WTC11 (cell line): Measurements from ENCODE around the gene CCT3. TPM values are rescaled to one million over a fixed set of nuclear protein-coding genes. Genes with fewer than 3 reads are reported as not detected.

ENCODE experiments used
- ATAC-seq: fragments of 200-7000 bp; cut with Tn5 transposase; 2 replicates; pipeline ENCODE4 v1.10.0; 2021; ENCODE audit warnings: mild to moderate bottlenecking, moderate library complexity
- CTCF ChIA-PET: fragments of 300-600 bp; sonication (Branson Sonifier 250); formaldehyde crosslinking; loops from one replicate; lab custom pipeline; 2021; ENCODE audit warnings: antibody characterized with exemption; lab: Charles Lee
- POLR2A ChIA-PET: fragments of 350-600 bp; sonication (Branson Sonifier 250); formaldehyde crosslinking; loops from one replicate; lab custom pipeline; 2021; ENCODE audit warnings: antibody characterized with exemption; lab: Charles Lee
- DNase-seq: peaks from one replicate; pipeline ENCODE4 v3.0.0; 2021; ENCODE audit warnings: low spot score
- H3K27ac Mint-ChIP-seq: 2 replicates; pipeline ENCODE4 v1.8.0; 2021; ENCODE audit warnings: mixed read lengths
- H3K27me3 Mint-ChIP-seq: 2 replicates; pipeline ENCODE4 v1.8.0; 2021; ENCODE audit warnings: low read depth, mild to moderate bottlenecking, moderate library complexity, mixed read lengths
- H3K36me3 Mint-ChIP-seq: 2 replicates; pipeline ENCODE4 v1.8.0; 2021; ENCODE audit warnings: mixed read lengths
- H3K4me1 Mint-ChIP-seq: 2 replicates; pipeline ENCODE4 v1.8.0; 2022; ENCODE audit warnings: mixed read lengths
- H3K4me3 Mint-ChIP-seq: 2 replicates; pipeline ENCODE4 v1.8.0; 2021; ENCODE audit warnings: mild to moderate bottlenecking, moderate library complexity, mixed read lengths
- H3K9me3 Mint-ChIP-seq: 2 replicates; pipeline ENCODE4 v1.8.0; 2021; ENCODE audit warnings: mixed read lengths
- CREB1 ChIP-seq: sonication (generic); formaldehyde crosslinking; IDR thresholded peaks from 2 replicates; pipeline ENCODE4 v1.8.0; 2023; ENCODE audit warnings: mild to moderate bottlenecking, missing genetic modification reagents
- E2F1 ChIP-seq: sonication (generic); formaldehyde crosslinking; IDR thresholded peaks from 2 replicates; pipeline ENCODE4 v1.8.0; 2022; ENCODE audit warnings: mild to moderate bottlenecking, missing genetic modification reagents
- ELF4 ChIP-seq: sonication (generic); formaldehyde crosslinking; IDR thresholded peaks from 2 replicates; pipeline ENCODE4 v1.8.1; 2022; ENCODE audit warnings: low read depth, mild to moderate bottlenecking, moderate library complexity, missing genetic modification reagents
- FOXK1 ChIP-seq: sonication (generic); formaldehyde crosslinking; IDR thresholded peaks from 2 replicates; pipeline ENCODE4 v1.8.0; 2022; ENCODE audit warnings: mild to moderate bottlenecking, moderate library complexity, missing genetic modification reagents
- MYBL2 ChIP-seq: sonication (generic); formaldehyde crosslinking; IDR thresholded peaks from 2 replicates; pipeline ENCODE4 v1.8.1; 2023; ENCODE audit warnings: mild to moderate bottlenecking, moderate library complexity, missing genetic modification reagents
- NFE2L1 ChIP-seq: sonication (generic); formaldehyde crosslinking; IDR thresholded peaks from 2 replicates; pipeline ENCODE4 v1.8.1; 2023; ENCODE audit warnings: missing genetic modification reagents
- OVOL2 ChIP-seq: fragments of 250-450 bp; sonication (Bioruptor Pico); IDR thresholded peaks from 2 replicates; pipeline ENCODE4 v1.9.0; 2021; ENCODE audit warnings: mild to moderate bottlenecking, borderline replicate concordance
- PRDM15 ChIP-seq: sonication (generic); formaldehyde crosslinking; IDR thresholded peaks from 2 replicates; pipeline ENCODE4 v1.8.0; 2022; ENCODE audit warnings: missing genetic modification reagents
- SMAD3 ChIP-seq: sonication (generic); formaldehyde crosslinking; IDR thresholded peaks from 2 replicates; pipeline ENCODE4 v1.8.0; 2022; ENCODE audit warnings: missing genetic modification reagents, mild to moderate bottlenecking, borderline replicate concordance
- SOX15 ChIP-seq: fragments of 250-450 bp; sonication (Bioruptor Pico); IDR thresholded peaks from 2 replicates; pipeline ENCODE4 v1.9.0; 2021; ENCODE audit warnings: mild to moderate bottlenecking
- TEAD1 ChIP-seq: sonication (generic); formaldehyde crosslinking; IDR thresholded peaks from 2 replicates; pipeline ENCODE4 v1.8.0; 2022; ENCODE audit warnings: mild to moderate bottlenecking, missing genetic modification reagents
- TP53 ChIP-seq: sonication (generic); formaldehyde crosslinking; IDR thresholded peaks from 2 replicates; pipeline ENCODE4 v1.8.1; 2023; ENCODE audit warnings: mild to moderate bottlenecking, missing genetic modification reagents
- ZNF671 ChIP-seq: fragments of 250-450 bp; sonication (Bioruptor Pico); IDR thresholded peaks from 2 replicates; pipeline ENCODE4 v1.8.0; 2021; ENCODE audit warnings: mild to moderate bottlenecking
- total RNA-seq: library from RNA; stranded (reverse); gene quantifications from 3 replicates; pipeline ENCODE4 v1.2.3, GENCODE V29; 2021
- TF ChIP-seq, protein P1 (sequence below): sonication (generic); formaldehyde crosslinking; IDR thresholded peaks from 2 replicates; pipeline ENCODE4 v1.8.1; 2022; ENCODE audit warnings: mild to moderate bottlenecking, missing genetic modification reagents, moderate library complexity, borderline replicate concordance
- TF ChIP-seq, protein P2 (sequence below): sonication (generic); formaldehyde crosslinking; IDR thresholded peaks from 2 replicates; pipeline ENCODE4 v1.8.1; 2022; ENCODE audit warnings: low read depth, mild to moderate bottlenecking, moderate library complexity, missing genetic modification reagents, borderline replicate concordance
- TF ChIP-seq, protein P3 (sequence below): fragments of 200-600 bp; IDR thresholded peaks from 2 replicates; pipeline ENCODE4 v1.8.0; 2022; ENCODE audit warnings: antibody characterized with exemption
- TF ChIP-seq, protein P4 (sequence below): fragments of 250-450 bp; sonication (Bioruptor Pico); IDR thresholded peaks from 2 replicates; pipeline ENCODE4 v1.9.0; 2021; ENCODE audit warnings: mild to moderate bottlenecking

Gene CCT3
- total RNA-seq, 1 experiment from 2014 or later: 479 TPM

DNA sequence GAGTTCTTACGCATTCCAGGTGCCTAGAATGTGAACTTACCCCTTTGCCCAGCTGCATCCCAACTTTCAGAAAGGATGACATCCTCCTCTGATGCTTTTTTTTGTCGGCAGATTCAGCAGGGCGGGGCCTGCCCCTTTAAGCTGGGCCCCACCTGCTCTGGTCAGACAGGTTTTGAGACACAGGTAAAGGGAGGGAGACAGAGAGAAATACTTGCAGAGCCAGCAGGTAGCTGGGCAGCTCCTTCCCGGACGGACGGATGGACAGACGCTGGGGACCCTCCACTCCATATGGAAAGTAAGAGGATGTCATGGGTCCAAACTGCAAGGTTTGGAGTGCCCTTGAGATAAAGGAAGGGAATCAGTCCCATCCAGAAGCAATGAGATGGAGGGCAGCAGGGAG lies 54.0 kb downstream of the CCT3 start, which contains the start of gene TMEM79 (continued):
- TF ChIP-seq, protein P1, sequence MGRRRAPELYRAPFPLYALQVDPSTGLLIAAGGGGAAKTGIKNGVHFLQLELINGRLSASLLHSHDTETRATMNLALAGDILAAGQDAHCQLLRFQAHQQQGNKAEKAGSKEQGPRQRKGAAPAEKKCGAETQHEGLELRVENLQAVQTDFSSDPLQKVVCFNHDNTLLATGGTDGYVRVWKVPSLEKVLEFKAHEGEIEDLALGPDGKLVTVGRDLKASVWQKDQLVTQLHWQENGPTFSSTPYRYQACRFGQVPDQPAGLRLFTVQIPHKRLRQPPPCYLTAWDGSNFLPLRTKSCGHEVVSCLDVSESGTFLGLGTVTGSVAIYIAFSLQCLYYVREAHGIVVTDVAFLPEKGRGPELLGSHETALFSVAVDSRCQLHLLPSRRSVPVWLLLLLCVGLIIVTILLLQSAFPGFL (CRISPR knock-in tag): no peak

DNA sequence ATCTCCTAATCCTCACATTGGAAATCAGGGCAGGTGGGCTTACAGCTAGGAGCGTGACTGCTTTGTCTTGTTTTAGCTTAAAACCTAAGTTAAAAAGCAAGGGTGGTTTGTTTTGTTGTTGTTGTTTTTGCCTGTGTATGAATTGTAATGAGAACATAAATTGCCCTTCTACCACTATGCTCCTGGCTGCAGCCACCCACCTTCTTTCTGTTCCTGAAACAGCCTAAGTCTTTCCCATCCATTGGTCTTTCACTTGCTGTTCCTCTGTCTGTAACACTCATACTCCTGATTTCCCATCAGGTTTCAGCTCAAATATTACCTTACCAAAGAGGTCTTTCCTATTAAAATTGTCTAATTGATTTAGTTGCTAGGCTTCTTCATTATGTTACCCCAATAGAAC lies 54.6 kb downstream of the CCT3 start:
- TF ChIP-seq SOX15 (CRISPR knock-in tag) (no peak), OVOL2 (no peak), CREB1 (CRISPR knock-in tag) (no peak)
- TF ChIP-seq, protein P2, sequence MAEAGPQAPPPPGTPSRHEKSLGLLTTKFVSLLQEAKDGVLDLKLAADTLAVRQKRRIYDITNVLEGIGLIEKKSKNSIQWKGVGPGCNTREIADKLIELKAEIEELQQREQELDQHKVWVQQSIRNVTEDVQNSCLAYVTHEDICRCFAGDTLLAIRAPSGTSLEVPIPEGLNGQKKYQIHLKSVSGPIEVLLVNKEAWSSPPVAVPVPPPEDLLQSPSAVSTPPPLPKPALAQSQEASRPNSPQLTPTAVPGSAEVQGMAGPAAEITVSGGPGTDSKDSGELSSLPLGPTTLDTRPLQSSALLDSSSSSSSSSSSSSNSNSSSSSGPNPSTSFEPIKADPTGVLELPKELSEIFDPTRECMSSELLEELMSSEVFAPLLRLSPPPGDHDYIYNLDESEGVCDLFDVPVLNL (CRISPR knock-in tag): no peak
- TF ChIP-seq, protein P3, sequence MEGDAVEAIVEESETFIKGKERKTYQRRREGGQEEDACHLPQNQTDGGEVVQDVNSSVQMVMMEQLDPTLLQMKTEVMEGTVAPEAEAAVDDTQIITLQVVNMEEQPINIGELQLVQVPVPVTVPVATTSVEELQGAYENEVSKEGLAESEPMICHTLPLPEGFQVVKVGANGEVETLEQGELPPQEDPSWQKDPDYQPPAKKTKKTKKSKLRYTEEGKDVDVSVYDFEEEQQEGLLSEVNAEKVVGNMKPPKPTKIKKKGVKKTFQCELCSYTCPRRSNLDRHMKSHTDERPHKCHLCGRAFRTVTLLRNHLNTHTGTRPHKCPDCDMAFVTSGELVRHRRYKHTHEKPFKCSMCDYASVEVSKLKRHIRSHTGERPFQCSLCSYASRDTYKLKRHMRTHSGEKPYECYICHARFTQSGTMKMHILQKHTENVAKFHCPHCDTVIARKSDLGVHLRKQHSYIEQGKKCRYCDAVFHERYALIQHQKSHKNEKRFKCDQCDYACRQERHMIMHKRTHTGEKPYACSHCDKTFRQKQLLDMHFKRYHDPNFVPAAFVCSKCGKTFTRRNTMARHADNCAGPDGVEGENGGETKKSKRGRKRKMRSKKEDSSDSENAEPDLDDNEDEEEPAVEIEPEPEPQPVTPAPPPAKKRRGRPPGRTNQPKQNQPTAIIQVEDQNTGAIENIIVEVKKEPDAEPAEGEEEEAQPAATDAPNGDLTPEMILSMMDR: no peak
- TF ChIP-seq, all 79 proteins: peak for 0
- H3K27ac Mint-ChIP-seq: peak overlapping the region; percentile 97
- H3K4me1 Mint-ChIP-seq: peaks cover 24% of the 10 kb centered on the region
- peaks cover 4% of the 10 kb centered on the region for H3K36me3 Mint-ChIP-seq
- POLR2A ChIA-PET: interaction anchor here (0.6 to 2.0 kb wide), 9 partner anchors 11 to 1989 kb away, joined by 3 to 10 read pairs (median 5); partner anchors contain the start of genes CCT3, PMF1 and TSACC
- DNase-seq (no peak), ATAC-seq (no peak)
- CTCF ChIA-PET: interaction anchor here (0.9 to 2.4 kb wide), 16 partner anchors 19 to 346 kb away, joined by 3 to 18 read pairs (median 6); partner anchors contain the start of genes CCT3, PMF1 and TSACC
- H3K9me3 Mint-ChIP-seq: no peaks in the 10 kb centered on the region
- no peaks in the 10 kb centered on the region for H3K27me3 Mint-ChIP-seq
- peak overlapping the region; percentile 97 for H3K4me3 Mint-ChIP-seq

- peak within 1 kb of the TSS; percentile 97 for H3K4me3 Mint-ChIP-seq
- H3K27me3 Mint-ChIP-seq: no peaks in the 10 kb centered on the region
- ATAC-seq (peak; percentile 94), DNase-seq (peak; percentile 97)
- ChIA-PET CTCF (interaction anchor here (0.7 to 2.4 kb wide), 26 partner anchors 11 to 345 kb away, joined by 3 to 18 read pairs (median 5); partner anchors contain the start of genes CCT3, PMF1, SLC25A44 and TSACC), POLR2A (interaction anchor here (0.5 to 2.0 kb wide), 13 partner anchors 10 to 1989 kb away, joined by 3 to 10 read pairs (median 4); partner anchors contain the start of genes CCT3, PMF1 and TSACC)
- peak within 1 kb of the TSS; percentile 97 for H3K27ac Mint-ChIP-seq
- H3K9me3 Mint-ChIP-seq: no peaks in the 10 kb centered on the region
- peaks cover 13% of the 10 kb centered on the region for H3K36me3 Mint-ChIP-seq
- H3K4me1 Mint-ChIP-seq: peaks cover 24% of the 10 kb centered on the region
- TF ChIP-seq, protein P4, sequence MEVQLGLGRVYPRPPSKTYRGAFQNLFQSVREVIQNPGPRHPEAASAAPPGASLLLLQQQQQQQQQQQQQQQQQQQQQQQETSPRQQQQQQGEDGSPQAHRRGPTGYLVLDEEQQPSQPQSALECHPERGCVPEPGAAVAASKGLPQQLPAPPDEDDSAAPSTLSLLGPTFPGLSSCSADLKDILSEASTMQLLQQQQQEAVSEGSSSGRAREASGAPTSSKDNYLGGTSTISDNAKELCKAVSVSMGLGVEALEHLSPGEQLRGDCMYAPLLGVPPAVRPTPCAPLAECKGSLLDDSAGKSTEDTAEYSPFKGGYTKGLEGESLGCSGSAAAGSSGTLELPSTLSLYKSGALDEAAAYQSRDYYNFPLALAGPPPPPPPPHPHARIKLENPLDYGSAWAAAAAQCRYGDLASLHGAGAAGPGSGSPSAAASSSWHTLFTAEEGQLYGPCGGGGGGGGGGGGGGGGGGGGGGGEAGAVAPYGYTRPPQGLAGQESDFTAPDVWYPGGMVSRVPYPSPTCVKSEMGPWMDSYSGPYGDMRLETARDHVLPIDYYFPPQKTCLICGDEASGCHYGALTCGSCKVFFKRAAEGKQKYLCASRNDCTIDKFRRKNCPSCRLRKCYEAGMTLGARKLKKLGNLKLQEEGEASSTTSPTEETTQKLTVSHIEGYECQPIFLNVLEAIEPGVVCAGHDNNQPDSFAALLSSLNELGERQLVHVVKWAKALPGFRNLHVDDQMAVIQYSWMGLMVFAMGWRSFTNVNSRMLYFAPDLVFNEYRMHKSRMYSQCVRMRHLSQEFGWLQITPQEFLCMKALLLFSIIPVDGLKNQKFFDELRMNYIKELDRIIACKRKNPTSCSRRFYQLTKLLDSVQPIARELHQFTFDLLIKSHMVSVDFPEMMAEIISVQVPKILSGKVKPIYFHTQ: no peak
- TF ChIP-seq TP53 (CRISPR knock-in tag) (0 out of 2 replicates have a peak, but pooled peaks have one; percentile 74), E2F1 (CRISPR knock-in tag) (0 out of 2 replicates have a peak, but pooled peaks have one; percentile 21), PRDM15 (CRISPR knock-in tag) (no peak; the same call in 1 of the 2 replicates), MYBL2 (CRISPR knock-in tag) (peak; percentile 45; the same call in 1 of the 2 replicates), FOXK1 (CRISPR knock-in tag) (peak; percentile 80; the same call in 1 of the 2 replicates), TEAD1 (CRISPR knock-in tag) (peak; percentile 90; the same call in 1 of the 2 replicates), SMAD3 (CRISPR knock-in tag) (peak; percentile 14; the same call in 1 of the 2 replicates), ZNF671 (CRISPR knock-in tag) (no peak), NFE2L1 (CRISPR knock-in tag) (peak; percentile 72; the same call in 1 of the 2 replicates), ELF4 (CRISPR knock-in tag) (no peak)
These were observed 55.4 kb downstream of the CCT3 start, which contains the start of gene SMG5 for GRCh38 chr1:156282479-156283222. Gene SMG5 (minus strand): TSS chr1:156282825. CDS start chr1:156282680, 145 bp downstream.
